ENCODE results near the gene DDX60.

The DDX60 gene

DNA sequence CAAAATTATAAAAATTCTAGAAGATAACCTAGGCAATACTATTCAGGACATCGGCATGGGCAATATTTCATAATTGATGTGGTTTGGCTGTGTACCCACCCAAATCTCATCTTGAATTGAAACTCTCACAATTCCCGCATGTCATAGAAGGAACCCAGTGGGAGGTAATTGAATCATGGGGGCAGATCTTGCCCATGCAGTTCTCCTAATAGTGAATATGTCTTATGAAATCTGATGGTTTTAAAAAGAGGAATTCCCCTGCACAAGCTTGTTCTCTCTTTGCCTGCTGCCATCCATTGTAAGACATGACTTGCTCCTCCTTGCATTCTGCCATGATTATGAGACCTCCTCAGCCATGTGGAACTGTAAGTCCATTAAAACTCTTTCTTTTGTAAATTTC lies 77.7 kb downstream of the DDX60 start:
- Histone ChIP-seq H3K79me2 (ENCODE audit: insufficient read depth, low read length) (no peaks in the 10 kb centered on the region), H3K36me3 (ENCODE audit: low read length) (no peaks in the 10 kb centered on the region), H3F3A (ENCODE audit: insufficient read depth) (no peaks in the 10 kb centered on the region), H3K27ac (ENCODE audit: low read depth, low read length) (no peak overlapping the region), H4K20me1 (ENCODE audit: low read depth, low read length) (no peaks in the 10 kb centered on the region), H2AFZ (ENCODE audit: low read depth, low read length, severe bottlenecking) (no peak overlapping the region), H3K9me2 (replicated peaks; ENCODE audit: insufficient read depth, low read length) (no peaks in the 10 kb centered on the region), H3K4me2 (ENCODE audit: low read depth, low read length, poor library complexity, severe bottlenecking) (no peak overlapping the region), H3K4me3 (ENCODE audit: insufficient read depth, low read length, poor library complexity, severe bottlenecking) (no peak overlapping the region), H3K27me3 (ENCODE audit: low read length) (no peaks in the 10 kb centered on the region), H3K9ac (ENCODE audit: low read length) (no peak overlapping the region), H3K9me3 (ENCODE audit: insufficient read depth, low read length) (peaks cover 4% of the 10 kb centered on the region; the same call in 1 of the 2 replicates)
- TF ChIP-seq EZH2phosphoT487 (conservative IDR thresholded peaks at IDR 0.05; ENCODE audit: low read length): no peak
- TF ChIP-seq, protein P1, sequence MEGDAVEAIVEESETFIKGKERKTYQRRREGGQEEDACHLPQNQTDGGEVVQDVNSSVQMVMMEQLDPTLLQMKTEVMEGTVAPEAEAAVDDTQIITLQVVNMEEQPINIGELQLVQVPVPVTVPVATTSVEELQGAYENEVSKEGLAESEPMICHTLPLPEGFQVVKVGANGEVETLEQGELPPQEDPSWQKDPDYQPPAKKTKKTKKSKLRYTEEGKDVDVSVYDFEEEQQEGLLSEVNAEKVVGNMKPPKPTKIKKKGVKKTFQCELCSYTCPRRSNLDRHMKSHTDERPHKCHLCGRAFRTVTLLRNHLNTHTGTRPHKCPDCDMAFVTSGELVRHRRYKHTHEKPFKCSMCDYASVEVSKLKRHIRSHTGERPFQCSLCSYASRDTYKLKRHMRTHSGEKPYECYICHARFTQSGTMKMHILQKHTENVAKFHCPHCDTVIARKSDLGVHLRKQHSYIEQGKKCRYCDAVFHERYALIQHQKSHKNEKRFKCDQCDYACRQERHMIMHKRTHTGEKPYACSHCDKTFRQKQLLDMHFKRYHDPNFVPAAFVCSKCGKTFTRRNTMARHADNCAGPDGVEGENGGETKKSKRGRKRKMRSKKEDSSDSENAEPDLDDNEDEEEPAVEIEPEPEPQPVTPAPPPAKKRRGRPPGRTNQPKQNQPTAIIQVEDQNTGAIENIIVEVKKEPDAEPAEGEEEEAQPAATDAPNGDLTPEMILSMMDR (IDR thresholded peaks at IDR 0.05; ENCODE audit: insufficient read depth, low read length, poor library complexity, severe bottlenecking): no peak

DNA sequence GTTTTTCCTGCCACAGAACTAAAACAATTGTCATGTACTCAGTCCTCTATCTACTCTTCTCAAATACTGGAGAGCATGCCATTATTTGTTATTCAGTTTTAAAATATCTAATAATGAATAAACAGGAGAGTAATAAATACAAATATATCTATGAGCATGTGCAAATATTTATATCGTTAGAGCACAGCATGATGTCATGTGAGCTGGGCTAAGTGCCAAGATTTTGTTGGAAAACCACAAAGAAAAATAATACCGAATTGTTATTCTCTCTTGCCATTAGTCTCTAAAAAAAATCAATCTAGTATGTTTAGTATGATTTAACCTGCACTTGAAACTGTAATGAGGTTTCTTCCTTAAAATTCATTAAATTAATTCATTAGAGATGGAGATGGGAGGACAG lies 97.3 kb downstream of the DDX60 start:
- Histone ChIP-seq H2AFZ (ENCODE audit: low read depth, low read length, severe bottlenecking) (no peak overlapping the region), H4K20me1 (ENCODE audit: low read depth, low read length) (no peaks in the 10 kb centered on the region), H3K4me2 (ENCODE audit: low read depth, low read length, poor library complexity, severe bottlenecking) (no peak overlapping the region), H3K4me3 (ENCODE audit: insufficient read depth, low read length, poor library complexity, severe bottlenecking) (no peak overlapping the region), H3K36me3 (ENCODE audit: low read length) (no peaks in the 10 kb centered on the region), H3K27ac (ENCODE audit: low read depth, low read length) (no peak overlapping the region), H3K79me2 (ENCODE audit: insufficient read depth, low read length) (no peaks in the 10 kb centered on the region), H3K27me3 (ENCODE audit: low read length) (no peaks in the 10 kb centered on the region), H3F3A (ENCODE audit: insufficient read depth) (no peaks in the 10 kb centered on the region), H3K9me2 (replicated peaks; ENCODE audit: insufficient read depth, low read length) (no peaks in the 10 kb centered on the region), H3K9me3 (ENCODE audit: insufficient read depth, low read length) (no peaks in the 10 kb centered on the region), H3K9ac (ENCODE audit: low read length) (no peak overlapping the region)
- TF ChIP-seq EZH2phosphoT487 (conservative IDR thresholded peaks at IDR 0.05; ENCODE audit: low read length): no peak
- TF ChIP-seq, protein P1 (IDR thresholded peaks at IDR 0.05; ENCODE audit: insufficient read depth, low read length, poor library complexity, severe bottlenecking): no peak

DNA sequence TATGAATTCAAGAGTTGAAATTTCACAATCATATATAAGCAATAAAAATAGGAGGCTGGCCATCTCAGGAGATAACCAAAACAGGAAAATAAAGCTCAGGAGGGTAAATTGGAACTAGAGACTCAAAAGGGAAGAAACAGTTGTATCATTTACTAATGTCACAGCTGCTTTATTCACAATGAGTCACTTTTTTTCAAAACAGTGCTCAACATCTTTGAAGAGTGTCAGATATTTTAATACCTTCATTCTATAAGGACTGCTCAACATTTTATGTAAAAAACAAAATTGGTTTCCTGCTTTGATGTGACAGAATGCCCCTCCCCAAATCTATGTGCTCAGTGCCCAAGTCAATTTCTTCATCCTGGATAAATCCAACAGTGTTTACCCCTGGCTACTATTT lies 97.7 kb downstream of the DDX60 start:
- H4K20me1 ChIP-seq (ENCODE audit: low read depth, low read length): no peaks in the 10 kb centered on the region
- no peaks in the 10 kb centered on the region for H3K27me3 ChIP-seq (ENCODE audit: low read length)
- H2AFZ ChIP-seq (ENCODE audit: low read depth, low read length, severe bottlenecking): no peak overlapping the region
- H3K79me2 ChIP-seq (ENCODE audit: insufficient read depth, low read length): no peaks in the 10 kb centered on the region
- H3F3A ChIP-seq (ENCODE audit: insufficient read depth): no peaks in the 10 kb centered on the region
- no peaks in the 10 kb centered on the region for H3K9me2 ChIP-seq (replicated peaks; ENCODE audit: insufficient read depth, low read length)
- TF ChIP-seq, protein P1 (IDR thresholded peaks at IDR 0.05; ENCODE audit: insufficient read depth, low read length, poor library complexity, severe bottlenecking): no peak
- TF ChIP-seq EZH2phosphoT487 (conservative IDR thresholded peaks at IDR 0.05; ENCODE audit: low read length): no peak
- no peak overlapping the region for H3K27ac ChIP-seq (ENCODE audit: low read depth, low read length)
- H3K9me3 ChIP-seq (ENCODE audit: insufficient read depth, low read length): no peaks in the 10 kb centered on the region
- no peaks in the 10 kb centered on the region for H3K36me3 ChIP-seq (ENCODE audit: low read length)
- H3K4me2 ChIP-seq (ENCODE audit: low read depth, low read length, poor library complexity, severe bottlenecking): no peak overlapping the region
- H3K9ac ChIP-seq (ENCODE audit: low read length): no peak overlapping the region
- no peak overlapping the region for H3K4me3 ChIP-seq (ENCODE audit: insufficient read depth, low read length, poor library complexity, severe bottlenecking)
